Measurements from ENCODE around the gene OR51F1.
"Not testable (repeated sequence)": the region's sequence is repeated elsewhere in the genome, so short reads cannot be mapped to it uniquely, and the experiment has no call there.

OR51F1 gene

GRCh38 chr11:4769838-4770237 is at the start of gene OR51F1:
TSS of gene OR51F1 (minus strand) at chr11:4769938. CDS start at chr11:4769938, 0 bp downstream.
- no peak for DNase-seq

GRCh38 chr11:4809246-4809645 is 39.5 kb upstream of the OR51F1 start:
- no peak for DNase-seq

GRCh38 chr11:4808476-4808875 is 38.7 kb upstream of the OR51F1 start:
- DNase-seq: no peak

GRCh38 chr11:4804280-4804679 is 34.5 kb upstream of the OR51F1 start, which contains the start of gene OR52R1:
TSS of gene OR52R1 (minus strand) at chr11:4804380. CDS start at chr11:4804380, 0 bp downstream.
- no peak for DNase-seq

- not testable (repeated sequence) for DNase-seq
Measured at GRCh38 chr11:4801316-4801715, 31.6 kb upstream of the OR51F1 start.

- no peak for DNase-seq
Measured at GRCh38 chr11:4798427-4799183, 28.9 kb upstream of the OR51F1 start.

GRCh38 chr11:4797206-4797605 is 27.5 kb upstream of the OR51F1 start:
- DNase-seq: no peak

GRCh38 chr11:4782454-4782853 is 12.7 kb upstream of the OR51F1 start:
- no peak for DNase-seq

GRCh38 chr11:4768094-4768493 is 1.6 kb downstream of the OR51F1 start:
- no peak for DNase-seq

- DNase-seq: no peak
Measured at GRCh38 chr11:4766420-4767043, 3.2 kb downstream of the OR51F1 start.

- DNase-seq: no peak
Measured at GRCh38 chr11:4763096-4763495, 6.6 kb downstream of the OR51F1 start.

GRCh38 chr11:4751201-4751600 is 18.5 kb downstream of the OR51F1 start:
- no peak for DNase-seq

- DNase-seq: no peak
Measured at GRCh38 chr11:4748438-4748837, 21.3 kb downstream of the OR51F1 start.

GRCh38 chr11:4740735-4741134 is 29.0 kb downstream of the OR51F1 start:
- DNase-seq: no peak

GRCh38 chr11:4727171-4727570 is 42.6 kb downstream of the OR51F1 start:
- no peak for DNase-seq

- DNase-seq: not testable (repeated sequence)
Measured at GRCh38 chr11:4722616-4723534, 46.9 kb downstream of the OR51F1 start.
